Osteoblast (primary cell): ENCODE data around the gene MARCHF3. TPM values are rescaled to one million over a fixed set of nuclear protein-coding genes. Genes with fewer than 3 reads are reported as not detected.
"Not testable (repeated sequence)": the region's sequence is repeated elsewhere in the genome, so short reads cannot be mapped to it uniquely, and the experiment has no call there.

Source experiments
- DNase-seq: peaks from one replicate; pipeline ENCODE4 v3.0.0; 2011; ENCODE audit warnings: low spot score, mixed read lengths; ENCODE audit not compliant: insufficient read length; ENCODE audit errors: missing footprints
- H2AFZ ChIP-seq: 2 replicates; pipeline ENCODE4 v1.6.0; 2011; ENCODE audit warnings: mild to moderate bottlenecking, low read length
- H3K27ac ChIP-seq: 2 replicates; pipeline ENCODE4 v1.5.1; 2011; ENCODE audit warnings: mild to moderate bottlenecking, low read depth, low read length, moderate library complexity
- H3K27me3 ChIP-seq: 2 replicates; pipeline ENCODE4 v1.6.0; 2012; ENCODE audit warnings: mild to moderate bottlenecking, control low read depth, inconsistent platforms, low read length, moderate library complexity; ENCODE audit not compliant: insufficient read depth
- H3K36me3 ChIP-seq: 2 replicates; pipeline ENCODE4 v1.5.1; 2011; ENCODE audit warnings: mild to moderate bottlenecking, low read length, control low read depth, moderate library complexity; ENCODE audit not compliant: insufficient read depth
- H3K4me1 ChIP-seq: 2 replicates; pipeline ENCODE4 v1.5.1; 2011; ENCODE audit warnings: mild to moderate bottlenecking, low read length, control low read depth, moderate library complexity; ENCODE audit not compliant: insufficient read depth
- H3K4me2 ChIP-seq: 2 replicates; pipeline ENCODE4 v1.6.0; 2011; ENCODE audit warnings: mild to moderate bottlenecking, low read length; ENCODE audit not compliant: insufficient read depth
- H3K4me3 ChIP-seq: fragments of 200-600 bp; sonication (generic); 3 replicates; pipeline ENCODE4 v1.5.1; 2012; ENCODE audit warnings: mild to moderate bottlenecking, low read length, inconsistent platforms; ENCODE audit not compliant: insufficient read depth
- H3K79me2 ChIP-seq: 2 replicates; pipeline ENCODE4 v1.6.0; 2012; ENCODE audit warnings: mild to moderate bottlenecking, low read length, control low read depth, inconsistent platforms; ENCODE audit not compliant: insufficient read depth
- H3K9me3 ChIP-seq: 2 replicates; pipeline ENCODE4 v1.5.1; 2011; ENCODE audit warnings: low read depth, low read length, control low read depth
- H4K20me1 ChIP-seq: 2 replicates; pipeline ENCODE4 v1.6.0; 2012; ENCODE audit warnings: mild to moderate bottlenecking, low read length, control low read depth; ENCODE audit not compliant: insufficient read depth
- CTCF ChIP-seq: IDR thresholded peaks from 2 replicates; pipeline ENCODE4 v1.5.1; 2011; ENCODE audit warnings: mild to moderate bottlenecking, low read depth, low read length, moderate library complexity; ENCODE audit errors: extremely low read depth
- total RNA-seq: library from RNA; depleted of rRNA; stranded (reverse); fragments of >200 nt; gene quantifications from 2 replicates; pipeline ENCODE4 v1.2.3, GENCODE V29; 2012

The MARCHF3 gene
- total RNA-seq, 1 donor = 2.2 TPM

- Histone ChIP-seq H4K20me1 (no peaks in the 10 kb centered on the region), H3K79me2 (peaks cover 37% of the 10 kb centered on the region), H3K4me2 (no peak overlapping the region), H3K4me3 (no peak overlapping the region), H3K9me3 (no peaks in the 10 kb centered on the region), H2AFZ (peak overlapping the region; percentile 53), H3K27me3 (no peaks in the 10 kb centered on the region), H3K4me1 (peaks cover 25% of the 10 kb centered on the region), H3K36me3 (no peaks in the 10 kb centered on the region), H3K27ac (no peak overlapping the region)
- DNase-seq = no peak
- TF ChIP-seq CTCF = no peak
These were observed 4.9 kb downstream of the MARCHF3 start for GRCh38 chr5:127025467-127025866.

- no peaks in the 10 kb centered on the region for H4K20me1 ChIP-seq
- no peak overlapping the region for H3K4me2 ChIP-seq
- no peak for DNase-seq
- peaks cover 25% of the 10 kb centered on the region for H3K4me1 ChIP-seq
- no peak overlapping the region for H3K4me3 ChIP-seq
- H3K36me3 ChIP-seq = no peaks in the 10 kb centered on the region
- H3K9me3 ChIP-seq = no peaks in the 10 kb centered on the region
- no peak overlapping the region for H2AFZ ChIP-seq
- no peak for TF ChIP-seq CTCF
- peaks cover 39% of the 10 kb centered on the region for H3K79me2 ChIP-seq
- H3K27me3 ChIP-seq = no peaks in the 10 kb centered on the region
- H3K27ac ChIP-seq = no peak overlapping the region
These were observed 5.5 kb downstream of the MARCHF3 start for GRCh38 chr5:127024821-127025220.

- not testable (repeated sequence) for DNase-seq, H3K9me3 ChIP-seq, H3K4me2 ChIP-seq, H4K20me1 ChIP-seq, H2AFZ ChIP-seq, H3K27me3 ChIP-seq, H3K36me3 ChIP-seq, H3K27ac ChIP-seq, H3K4me3 ChIP-seq
- H3K79me2 ChIP-seq = peaks cover 35% of the 10 kb centered on the region
- H3K4me1 ChIP-seq = peaks cover 17% of the 10 kb centered on the region
These were observed 6.7 kb downstream of the MARCHF3 start for GRCh38 chr5:127023552-127024191.

- Histone ChIP-seq H3K9me3 (no peaks in the 10 kb centered on the region), H2AFZ (no peak overlapping the region), H3K4me2 (no peak overlapping the region), H4K20me1 (no peaks in the 10 kb centered on the region), H3K36me3 (no peaks in the 10 kb centered on the region), H3K4me1 (peaks cover 13% of the 10 kb centered on the region), H3K4me3 (no peak overlapping the region), H3K27ac (no peak overlapping the region), H3K79me2 (peaks cover 35% of the 10 kb centered on the region), H3K27me3 (no peaks in the 10 kb centered on the region)
- DNase-seq = no peak
- no peak for TF ChIP-seq CTCF
These were observed 7.5 kb downstream of the MARCHF3 start for GRCh38 chr5:127022846-127023245.
